Measurements from ENCODE around the gene DDIAS. TPM values are rescaled to one million over a fixed set of nuclear protein-coding genes. Genes with fewer than 3 reads are reported as not detected.
"Not testable (repeated sequence)": the region's sequence is repeated elsewhere in the genome, so short reads cannot be mapped to it uniquely, and the experiment has no call there.

The DDIAS gene, protein sequence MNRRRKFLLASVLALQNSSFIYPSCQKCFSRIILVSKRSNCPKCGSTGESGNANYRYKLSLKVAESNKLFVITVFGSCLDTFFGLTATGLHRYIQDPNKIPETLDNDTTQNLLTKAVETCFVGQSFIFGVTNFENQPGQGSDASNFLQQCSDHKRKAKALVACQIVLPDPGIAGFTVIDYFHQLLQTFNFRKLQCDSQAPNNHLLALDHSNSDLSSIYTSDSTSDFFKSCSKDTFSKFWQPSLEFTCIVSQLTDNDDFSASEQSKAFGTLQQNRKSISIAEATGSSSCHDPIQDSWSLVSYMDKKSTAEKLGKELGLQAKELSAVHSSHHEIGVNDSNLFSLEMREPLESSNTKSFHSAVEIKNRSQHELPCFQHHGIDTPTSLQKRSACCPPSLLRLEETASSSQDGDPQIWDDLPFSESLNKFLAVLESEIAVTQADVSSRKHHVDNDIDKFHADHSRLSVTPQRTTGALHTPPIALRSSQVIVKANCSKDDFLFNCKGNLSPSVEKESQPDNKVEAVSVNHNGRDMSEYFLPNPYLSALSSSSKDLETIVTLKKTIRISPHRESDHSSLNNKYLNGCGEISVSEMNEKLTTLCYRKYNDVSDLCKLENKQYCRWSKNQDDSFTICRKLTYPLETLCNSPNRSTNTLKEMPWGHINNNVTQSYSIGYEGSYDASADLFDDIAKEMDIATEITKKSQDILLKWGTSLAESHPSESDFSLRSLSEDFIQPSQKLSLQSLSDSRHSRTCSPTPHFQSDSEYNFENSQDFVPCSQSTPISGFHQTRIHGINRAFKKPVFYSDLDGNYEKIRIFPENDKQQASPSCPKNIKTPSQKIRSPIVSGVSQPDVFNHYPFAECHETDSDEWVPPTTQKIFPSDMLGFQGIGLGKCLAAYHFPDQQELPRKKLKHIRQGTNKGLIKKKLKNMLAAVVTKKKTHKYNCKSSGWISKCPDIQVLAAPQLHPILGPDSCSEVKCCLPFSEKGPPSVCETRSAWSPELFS
- polyA plus RNA-seq (ENCODE audit: insufficient read length in 4 of 4): 1 to 10 TPM; 5.9 to 6.6 (median 6.5) TPM

GRCh38 chr11:82901165-82901921, at the start of gene DDIAS:
TSS of gene DDIAS (plus strand) at chr11:82901736. CDS start at chr11:82914739, 13,003 bp downstream.
- peak; percentile 93 to 99 (median 95) for DNase-seq (ENCODE audit: low read depth in 4 of 4, low spot score in 2 of 4)

GRCh38 chr11:82854242-82854641, 47.3 kb upstream of the DDIAS start:
- DNase-seq (ENCODE audit: low read depth in 4 of 4, low spot score in 2 of 4): no peak

DNA sequence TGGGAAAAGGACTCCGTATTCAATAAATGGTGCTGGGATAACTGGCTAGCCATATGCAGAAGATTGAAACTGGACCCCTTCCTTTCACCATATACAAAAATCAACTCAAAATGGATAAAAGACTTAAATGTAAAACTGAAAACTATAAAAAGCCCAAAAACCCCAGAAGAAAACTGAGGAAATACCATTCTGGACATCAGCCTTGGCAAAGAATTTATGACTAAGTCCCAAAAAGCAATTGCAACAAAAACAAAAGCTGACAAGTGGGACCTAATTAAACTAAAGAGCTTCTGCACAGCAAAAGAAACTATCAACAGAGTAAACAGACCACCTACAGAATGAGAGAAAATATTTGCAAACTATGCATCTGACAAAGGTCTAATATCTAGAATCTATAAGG, 46.6 kb upstream of the DDIAS start:
- DNase-seq (ENCODE audit: low read depth in 4 of 4, low spot score in 2 of 4): not testable (repeated sequence)

GRCh38 chr11:82855616-82856015, 45.9 kb upstream of the DDIAS start:
- DNase-seq (ENCODE audit: low read depth in 4 of 4, low spot score in 2 of 4): no peak

DNA sequence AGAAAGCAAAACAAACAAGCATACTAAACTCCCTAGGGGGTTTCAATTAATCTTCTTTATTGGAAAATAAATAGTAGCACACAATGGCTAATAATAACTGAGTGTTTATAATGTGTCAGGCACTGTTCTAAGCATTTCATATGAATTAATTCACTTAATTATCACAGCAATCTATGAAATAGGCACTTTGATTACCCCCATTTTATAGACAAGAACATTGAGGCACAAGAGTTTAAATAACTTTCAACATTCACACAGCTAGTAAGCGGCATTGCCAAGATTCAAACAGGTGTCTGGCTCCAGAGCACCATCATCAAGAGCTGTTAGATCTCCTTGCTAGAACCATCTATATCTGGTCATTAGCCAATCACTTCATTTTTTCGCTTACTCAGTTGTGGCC, 44.4 kb upstream of the DDIAS start:
- DNase-seq (ENCODE audit: low read depth in 4 of 4, low spot score in 2 of 4): no peak

- DNase-seq (ENCODE audit: low read depth in 4 of 4, low spot score in 2 of 4): no peak
Measured at GRCh38 chr11:82858133-82858532, 43.4 kb upstream of the DDIAS start.

- peak in 1 of 4 donors; percentile 13 for DNase-seq (ENCODE audit: low read depth in 4 of 4, low spot score in 2 of 4)
Measured at GRCh38 chr11:82858556-82859091, 42.9 kb upstream of the DDIAS start.

DNA sequence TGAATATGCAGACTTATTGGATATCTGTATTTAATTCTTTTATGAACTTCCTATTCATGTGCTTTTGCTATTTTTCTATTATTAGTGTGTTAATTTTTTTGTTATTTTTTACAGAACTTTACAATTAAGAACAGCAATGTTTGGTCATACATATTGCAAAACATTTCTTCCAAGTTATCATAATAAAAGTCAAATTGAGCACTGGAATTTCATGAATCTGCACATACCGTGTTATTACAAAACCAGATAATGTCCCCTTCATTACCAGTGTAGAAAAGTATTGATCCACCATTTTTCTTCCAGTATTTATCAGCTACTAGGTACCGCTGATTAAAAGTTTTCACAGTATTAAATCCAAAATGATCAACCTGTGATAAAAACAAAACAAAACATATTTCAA, 41.8 kb upstream of the DDIAS start:
- DNase-seq (ENCODE audit: low read depth in 4 of 4, low spot score in 2 of 4): no peak

- no peak for DNase-seq (ENCODE audit: low read depth in 4 of 4, low spot score in 2 of 4)
Measured at GRCh38 chr11:82862379-82862778, 39.2 kb upstream of the DDIAS start.

DNA sequence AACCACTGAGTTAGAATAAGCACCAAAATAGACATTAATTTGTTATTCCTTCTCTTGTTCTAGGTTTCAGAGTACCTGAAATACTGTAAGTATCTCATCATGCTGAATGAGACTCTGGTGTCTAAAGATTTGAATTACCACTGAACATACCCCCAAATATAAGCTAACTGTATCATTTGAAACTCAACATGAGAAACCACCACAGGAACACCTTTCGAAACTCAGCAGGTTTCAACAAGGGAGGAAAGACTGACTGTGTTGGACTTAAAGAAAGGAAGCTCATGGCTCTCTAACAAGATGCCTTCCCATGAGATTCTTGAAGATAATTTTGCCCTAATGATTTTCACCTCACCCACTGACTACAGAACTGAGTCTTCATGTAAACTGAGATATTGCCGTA, 38.3 kb upstream of the DDIAS start:
- DNase-seq (ENCODE audit: low read depth in 4 of 4, low spot score in 2 of 4): no peak

DNA sequence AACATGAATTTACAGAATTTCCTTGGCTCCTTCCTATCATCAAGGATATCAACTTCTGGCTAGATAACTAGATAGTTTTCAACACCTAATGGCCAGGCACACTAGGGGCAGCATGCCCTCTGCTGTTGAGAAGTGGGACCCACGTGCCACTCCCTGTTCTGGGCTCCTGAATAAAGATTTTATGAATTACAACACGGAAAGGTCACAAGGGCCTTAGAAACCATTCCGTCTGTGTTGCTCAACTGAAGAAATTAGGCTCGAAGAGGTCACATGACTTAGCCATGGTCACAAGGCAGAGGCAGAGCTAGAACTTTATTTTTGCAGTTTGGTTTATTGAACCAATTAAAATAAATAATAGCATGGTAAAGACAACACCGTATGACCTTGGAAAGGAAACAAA, 37.3 kb upstream of the DDIAS start:
- DNase-seq (ENCODE audit: low read depth in 4 of 4, low spot score in 2 of 4): peak in 1 of 4 donors; percentile 17

DNA sequence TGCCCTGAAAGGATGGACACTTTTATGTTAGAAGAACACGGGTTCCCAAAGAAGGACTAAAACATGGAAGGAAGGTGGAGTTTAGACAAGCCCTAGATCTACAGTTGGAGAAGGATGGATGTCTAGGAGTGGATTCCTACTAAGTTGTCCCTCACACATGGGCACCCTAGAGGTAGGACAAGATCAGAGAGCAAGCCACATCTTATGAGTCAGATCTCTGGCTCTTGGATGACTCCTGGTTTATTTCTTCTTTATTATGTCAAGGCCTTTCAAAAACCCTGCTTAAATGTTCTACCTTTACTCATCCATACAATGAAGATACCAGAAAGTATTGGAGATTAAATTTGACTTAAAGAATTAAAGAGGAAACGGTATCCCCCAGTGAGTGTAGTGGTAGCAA, 35.7 kb upstream of the DDIAS start:
- DNase-seq (ENCODE audit: low read depth in 4 of 4, low spot score in 2 of 4): no peak

DNA sequence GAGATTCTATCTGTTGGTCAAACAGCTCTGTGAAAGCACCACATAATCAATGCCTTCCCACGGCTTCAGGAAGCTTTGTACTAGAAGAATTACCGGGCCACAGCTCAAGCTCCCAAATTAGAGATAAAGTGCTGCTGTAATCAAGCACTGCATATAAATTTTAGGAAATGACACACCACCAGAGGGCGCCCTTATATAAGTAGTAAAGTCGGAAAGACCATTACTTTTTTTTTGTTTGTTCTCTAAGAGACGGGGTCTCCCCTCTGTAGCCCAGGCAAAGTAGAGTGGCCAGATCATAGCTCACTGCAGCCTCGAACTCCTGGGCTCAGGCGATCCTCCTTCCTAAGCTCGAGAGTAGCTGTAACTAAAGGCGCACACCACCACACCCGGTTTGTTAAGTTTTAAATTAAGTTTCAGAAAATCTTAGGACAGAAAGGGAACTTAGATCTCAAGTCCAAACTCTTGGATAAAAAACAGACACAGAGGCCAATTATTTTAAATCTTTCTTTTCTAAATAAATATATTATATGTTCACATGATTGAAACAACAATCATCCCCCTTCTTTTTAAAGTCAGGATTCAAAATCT, 33.9 kb upstream of the DDIAS start:
- peak; percentile 58 to 84 (median 70) for DNase-seq (ENCODE audit: low read depth in 4 of 4, low spot score in 2 of 4)

- DNase-seq (ENCODE audit: low read depth in 4 of 4, low spot score in 2 of 4): no peak
Measured at GRCh38 chr11:82869657-82870056, 31.9 kb upstream of the DDIAS start.

DNA sequence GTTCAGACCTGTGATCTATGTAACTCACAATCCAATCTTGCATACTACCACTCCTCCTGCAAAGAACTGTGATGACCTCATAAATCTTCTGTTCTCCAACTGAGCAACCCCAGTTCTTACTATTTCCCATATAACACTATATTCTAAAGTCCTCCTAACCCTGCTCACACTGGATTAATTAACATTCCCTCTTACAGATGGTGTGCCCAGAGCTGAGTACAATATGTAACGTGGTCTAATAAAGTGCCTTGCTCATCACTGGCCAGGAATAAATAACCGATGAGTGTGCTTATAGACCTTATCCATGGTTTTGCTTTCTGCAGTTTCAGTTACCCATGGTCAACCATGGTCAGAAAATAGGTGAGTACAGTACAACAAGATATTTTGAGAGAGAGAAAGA, 29.9 kb upstream of the DDIAS start:
- no peak for DNase-seq (ENCODE audit: low read depth in 4 of 4, low spot score in 2 of 4)

- DNase-seq (ENCODE audit: low read depth in 4 of 4, low spot score in 2 of 4): no peak
Measured at GRCh38 chr11:82872377-82873150, 29.0 kb upstream of the DDIAS start.

GRCh38 chr11:82873919-82874333, 27.6 kb upstream of the DDIAS start:
- DNase-seq (ENCODE audit: low read depth in 4 of 4, low spot score in 2 of 4): no peak

- no peak for DNase-seq (ENCODE audit: low read depth in 4 of 4, low spot score in 2 of 4)
Measured at GRCh38 chr11:82874646-82875523, 26.7 kb upstream of the DDIAS start.
